HepG2 (cell line): ENCODE results near the gene TPI1. TPM values are rescaled to one million over a fixed set of nuclear protein-coding genes. Genes with fewer than 3 reads are reported as not detected.

Experiments
- ATAC-seq: fragments of 200-7000 bp; cut with Tn5 transposase; 3 replicates; pipeline ENCODE4 v1.9.1; 2020; ENCODE audit warnings: mild to moderate bottlenecking, moderate library complexity
- BruUV-seq: library from RNA; stranded (reverse); fragments of 400-500 nt; replicated peaks from 2 replicates; lab custom pipeline; 2021; lab: Mats Ljungman, UMichigan
- CTCF ChIA-PET: fragments of 300-600 bp; formaldehyde crosslinking; extraction: SDS; loops from one replicate; lab custom pipeline; 2021; ENCODE audit warnings: low total read pairs, inconsistent platforms, low intra/inter-chr PET ratio; lab: Yijun Ruan, JAX
- POLR2A ChIA-PET: fragments of 350-600 bp; sonication (Branson Sonifier 250); formaldehyde crosslinking; loops from one replicate; lab custom pipeline; 2020; ENCODE audit warnings: antibody characterized with exemption, inconsistent platforms; lab: Yijun Ruan, JAX
- DNase-seq: peaks from one replicate; pipeline ENCODE4 v3.0.0-alpha.2; 2015; ENCODE audit warnings: low spot score
- FAIRE-seq: peaks from 3 replicates; lab custom pipeline; 2011; peaks lifted over from hg19 to GRCh38; lab: Jason Lieb, UNC
- H2AFZ ChIP-seq: one replicate; pipeline ENCODE4 v1.6.1; 2011; ENCODE audit warnings: low read length, inconsistent platforms
- H3K27ac ChIP-seq: fragments of 300-600 bp; 3 replicates; pipeline ENCODE4 v1.8.0; 2011; ENCODE audit warnings: mixed run types, mild to moderate bottlenecking, mixed read lengths, low read length, inconsistent platforms; ENCODE audit not compliant: insufficient read depth; ENCODE audit errors: extremely low read length
- H3K27me3 ChIP-seq, 2 experiments: fragments of 200-600 bp in 1 of 2; 2 replicates in 1 of 2; 3 replicates in 1 of 2; pipeline versions ENCODE4 v1.6.0 to v1.8.0; 2011; ENCODE audit warnings: low read length in 2 of 2, mild to moderate bottlenecking in 2 of 2, moderate library complexity in 2 of 2, inconsistent platforms in 1 of 2; ENCODE audit not compliant: insufficient read depth in 2 of 2, control insufficient read depth in 1 of 2
- H3K36me3 ChIP-seq, 2 experiments: fragments of 200-600 bp in 1 of 2; replicated peaks in 1 of 2; 2 replicates in 1 of 2; 3 replicates in 1 of 2; pipeline versions ENCODE4 v1.5.1 to v1.8.0; 2011; ENCODE audit warnings: low read length in 2 of 2, inconsistent platforms in 1 of 2; ENCODE audit not compliant: insufficient read depth in 2 of 2, control insufficient read depth in 1 of 2
- H3K4me1 ChIP-seq: 2 replicates; pipeline ENCODE4 v1.5.1; 2012; ENCODE audit warnings: low read length, inconsistent platforms; ENCODE audit not compliant: insufficient read depth
- H3K4me2 ChIP-seq: 2 replicates; pipeline ENCODE4 v1.6.0; 2011; ENCODE audit warnings: low read depth, low read length, inconsistent platforms
- H3K4me3 ChIP-seq, 3 experiments: fragments of 200-600 bp in 1 of 3; sonication (generic), shearing (Covaris generic) in 1 of 3; replicated peaks in 1 of 3; 2 replicates each; pipeline ENCODE4 v1.5.1; 2011 to 2016; ENCODE audit warnings: low read length in 3 of 3, inconsistent platforms in 2 of 3, low read depth in 2 of 3, mild to moderate bottlenecking in 2 of 3, control low read depth in 1 of 3, mixed read lengths in 1 of 3; ENCODE audit not compliant: insufficient read depth in 1 of 3
- H3K79me2 ChIP-seq: one replicate; pipeline ENCODE4 v1.6.1; 2011; ENCODE audit warnings: low read length, inconsistent platforms; ENCODE audit not compliant: insufficient read depth
- H3K9ac ChIP-seq: 2 replicates; pipeline ENCODE4 v1.6.0; 2011; ENCODE audit warnings: mild to moderate bottlenecking, low read depth, low read length, inconsistent platforms; ENCODE audit not compliant: insufficient read depth
- H3K9me3 ChIP-seq: 2 replicates; pipeline ENCODE4 v1.5.1; 2012; ENCODE audit warnings: mild to moderate bottlenecking, low read length
- H4K20me1 ChIP-seq: 2 replicates; pipeline ENCODE4 v1.6.0; 2011; ENCODE audit warnings: inconsistent platforms, mild to moderate bottlenecking, low read length, moderate library complexity; ENCODE audit not compliant: insufficient read depth
- ARID4A ChIP-seq: sonication (generic); formaldehyde crosslinking; IDR thresholded peaks from 2 replicates; pipeline ENCODE4 v1.5.0; 2020; ENCODE audit warnings: mild to moderate bottlenecking, missing genetic modification reagents, borderline replicate concordance
- DNMT1 ChIP-seq: sonication (generic); formaldehyde crosslinking; IDR thresholded peaks from 2 replicates; pipeline ENCODE4 v1.5.1; 2020; ENCODE audit warnings: mild to moderate bottlenecking, missing genetic modification reagents
- FOXA1 ChIP-seq, 2 experiments: fragments of 450-650 bp in 1 of 2; sonication (generic) in 1 of 2; formaldehyde crosslinking in 1 of 2; IDR thresholded peaks; 2 replicates each; pipeline versions ENCODE4 v1.4.0 to v1.6.1; 2016 to 2020; ENCODE audit warnings: missing genetic modification reagents in 1 of 2
- GABPB1 ChIP-seq: IDR thresholded peaks from 2 replicates; pipeline ENCODE4 v1.6.1; 2016; ENCODE audit warnings: mild to moderate bottlenecking, missing genetic modification reagents, moderate library complexity, missing compliant biosample characterization
- MAFF ChIP-seq: IDR thresholded peaks from 2 replicates; pipeline ENCODE4 v1.6.1; 2011; ENCODE audit warnings: low read depth, low read length, improper control_type of control experiment
- MAFK ChIP-seq, 2 experiments: IDR thresholded peaks in 1 of 2; conservative IDR thresholded peaks in 1 of 2; 2 replicates each; pipeline ENCODE4 v1.6.1; 2011; ENCODE audit warnings: improper control_type of control experiment in 2 of 2, low read length in 2 of 2
- PHF20 ChIP-seq: sonication (generic); formaldehyde crosslinking; IDR thresholded peaks from 2 replicates; pipeline ENCODE4 v1.5.0; 2020; ENCODE audit warnings: mild to moderate bottlenecking, missing genetic modification reagents
- ZBED4 ChIP-seq: sonication (generic); formaldehyde crosslinking; IDR thresholded peaks from 2 replicates; pipeline ENCODE4 v1.4.0; 2020; ENCODE audit warnings: missing genetic modification reagents, borderline replicate concordance
- ZNF563 ChIP-seq: sonication (generic); formaldehyde crosslinking; IDR thresholded peaks from 2 replicates; pipeline ENCODE4 v1.8.0; 2022; ENCODE audit warnings: mild to moderate bottlenecking, moderate library complexity, missing genetic modification reagents
- ZNF800 ChIP-seq: sonication (generic); formaldehyde crosslinking; IDR thresholded peaks from 2 replicates; pipeline ENCODE4 v1.4.0; 2020; ENCODE audit warnings: missing genetic modification reagents
- ZNF816 ChIP-seq: sonication (generic); formaldehyde crosslinking; IDR thresholded peaks from 2 replicates; pipeline ENCODE4 v1.8.0; 2022; ENCODE audit warnings: missing genetic modification reagents, mild to moderate bottlenecking, borderline replicate concordance
- WGBS: methylation state at CpG from one replicate; pipeline ENCODE4 v1.1.6; 2017; ENCODE audit warnings: low lambda C conversion rate; 5-methylcytosine and 5-hydroxymethylcytosine counted together
- in situ Hi-C: cut with HindIII; loops from 2 replicates; pipeline ENCODE4 v1.10.0; 2017; ENCODE audit warnings: low pct_unique_long_range_greater_than_20kb; ENCODE audit not compliant: extremely low pct_ligation_motif_present
- intact Hi-C: fragments of 100-400 bp; cut with micrococcal nuclease; formaldehyde crosslinking; loops from one replicate; pipeline ENCODE4 v1.10.0; 2022; ENCODE audit not compliant: unreplicated experiment
- polyA plus RNA-seq, 8 experiments: library from polyadenylated mRNA; depleted of rRNA in 3 of 8; stranded (reverse) in 7 of 8; unstranded in 1 of 8; fragments of >200 nt; fragmentation: Illumina TruSeq in 4 of 8; extraction: Trizol in 4 of 8; gene quantifications; 2 replicates each; pipeline versions ENCODE4 v1.2.1 to v1.2.3, GENCODE V29; 2011 to 2016; ENCODE audit warnings: low read depth in 4 of 8, missing spikeins in 1 of 8, mixed read lengths in 1 of 8; ENCODE audit not compliant: insufficient read depth in 1 of 8
- total RNA-seq, 5 experiments: library from RNA; depleted of rRNA; stranded (reverse); fragments of >200 nt; fragmentation: Illumina TruSeq; extraction: Trizol; gene quantifications; 2 replicates each; pipeline ENCODE4 v1.2.3, GENCODE V29; 2016; ENCODE audit warnings: low read depth in 1 of 5

TPI1 gene
- total and polyA plus RNA-seq, 2 of the 13 experiments (the other 11 are each of a cell fraction or from before 2014, with no cell fraction given), result 945 to 2,535 TPM

GRCh38 chr12:6888360-6888759 is 21.0 kb downstream of the TPI1 start:
- Histone ChIP-seq H3K9me3 (no peaks in the 10 kb centered on the region), H3K4me3 (no peak overlapping the region), H3K9ac (no peak overlapping the region)
- no peak for ATAC-seq
- no TSS peak for BruUV-seq
- POLR2A ChIA-PET, result interaction anchor here (1.8 to 3.0 kb wide), 2 partner anchors 16 to 55 kb away, joined by 4 to 25 read pairs; partner anchors contain the start of genes C12orf57, RNU7-1 and SPSB2
- TF ChIP-seq ZNF800 (CRISPR knock-in tag), result no peak
- TF ChIP-seq DNMT1, result no peak
- TF ChIP-seq MAFF, result peak; percentile 92
- peak; percentile 95 to 96 for TF ChIP-seq MAFK (conservative IDR thresholded peaks at IDR 0.05 in 1 of 2, IDR thresholded peaks at IDR 0.05 in 1 of 2; ENCODE audit: low read length in 2 of 2)
- no peak for TF ChIP-seq ZNF816
- no peak for TF ChIP-seq FOXA1 (IDR thresholded peaks at IDR 0.05)
- TF ChIP-seq FOXA1 (CRISPR knock-in tag; IDR thresholded peaks at IDR 0.05), result no peak
- TF ChIP-seq ARID4A (CRISPR knock-in tag), result no peak
- TF ChIP-seq ZBED4 (CRISPR knock-in tag), result no peak
- TF ChIP-seq PHF20 (CRISPR knock-in tag), result no peak
- TF ChIP-seq GABPB1 (CRISPR knock-in tag), result no peak
- TF ChIP-seq ZNF563 (CRISPR knock-in tag), result no peak
- TF ChIP-seq, all 625 proteins: peak for 2
- Histone ChIP-seq H3K27ac (peak overlapping the region; percentile 19), H3K4me1 (peaks cover 54% of the 10 kb centered on the region), H2AFZ (no peak overlapping the region), H3K27me3 (no peaks in the 10 kb centered on the region; a peak in 1 of 5 replicates), H4K20me1 (no peaks in the 10 kb centered on the region), H3K36me3 (peaks cover 0 to 1% of the 10 kb centered on the region in 2 experiments; a peak in 2 of 5 replicates), H3K79me2 (no peaks in the 10 kb centered on the region), H3K4me2 (no peak overlapping the region)
- intact Hi-C loops, result no loop called here
- FAIRE-seq (no peak), DNase-seq (no peak)
- CTCF ChIA-PET, result no interaction called here
- 90% methylated on average over 2 of the region's 2 CpGs for WGBS
- in situ Hi-C loops, result no loop called here
